AG09309 (cell line): ENCODE data around the gene VAMP7.
"Not testable (repeated sequence)": the region's sequence is repeated elsewhere in the genome, so short reads cannot be mapped to it uniquely, and the experiment has no call there.

Experiments used
- DNase-seq: peaks from one replicate; pipeline ENCODE4 v3.0.0-alpha.2; 2010; ENCODE audit warnings: low read depth
- H3K4me3 ChIP-seq: 2 replicates; pipeline ENCODE4 v1.5.1; 2011; ENCODE audit warnings: mild to moderate bottlenecking, low read depth, low read length, moderate library complexity; ENCODE audit not compliant: control insufficient read depth
- CTCF ChIP-seq: IDR thresholded peaks from 2 replicates; pipeline ENCODE4 v1.5.1; 2011; ENCODE audit warnings: mild to moderate bottlenecking, low read depth, low read length, inconsistent platforms; ENCODE audit not compliant: insufficient read depth, control insufficient read depth; ENCODE audit errors: missing control alignments

VAMP7 gene

GRCh38 chrX:155896512-155896911 is 15.4 kb downstream of the VAMP7 start:
- DNase-seq: no peak
- TF ChIP-seq CTCF: no peak
- H3K4me3 ChIP-seq: no peak overlapping the region

- DNase-seq: no peak
- no peak overlapping the region for H3K4me3 ChIP-seq
- no peak for TF ChIP-seq CTCF
Measured at GRCh38 chrX:155899366-155899765, 18.2 kb downstream of the VAMP7 start.

- no peak for TF ChIP-seq CTCF
- no peak for DNase-seq
- H3K4me3 ChIP-seq: no peak overlapping the region
Measured at GRCh38 chrX:155900765-155901164, 19.6 kb downstream of the VAMP7 start.

- not testable (repeated sequence) for DNase-seq, H3K4me3 ChIP-seq
Measured at GRCh38 chrX:155907661-155908060, 26.5 kb downstream of the VAMP7 start.

- no peak for DNase-seq
- TF ChIP-seq CTCF: no peak
- no peak overlapping the region for H3K4me3 ChIP-seq
Measured at GRCh38 chrX:155923200-155923599, 42.1 kb downstream of the VAMP7 start.

GRCh38 chrX:155930852-155931618 is 49.9 kb downstream of the VAMP7 start:
- not testable (repeated sequence) for DNase-seq, H3K4me3 ChIP-seq

GRCh38 chrX:155938132-155938531 is 57.0 kb downstream of the VAMP7 start:
- no peak overlapping the region for H3K4me3 ChIP-seq
- TF ChIP-seq CTCF: no peak
- DNase-seq: no peak

GRCh38 chrX:155949098-155949497 is 68.0 kb downstream of the VAMP7 start:
- no peak overlapping the region for H3K4me3 ChIP-seq
- TF ChIP-seq CTCF: no peak
- no peak for DNase-seq
